ENCODE data around the gene TLNRD1. TPM values are rescaled to one million over a fixed set of nuclear protein-coding genes. Genes with fewer than 3 reads are reported as not detected.

The TLNRD1 gene
- polyA plus RNA-seq, 1 donor (not counting 4 experiments of a cell fraction or from before 2014, with no cell fraction given), result 3.1 TPM

- no peaks in the 10 kb centered on the region for H4K20me1 ChIP-seq (ENCODE audit: control insufficient read depth, extremely low read depth, insufficient read depth, low read length)
- no peaks in the 10 kb centered on the region for H3K9me3 ChIP-seq (ENCODE audit: control insufficient read depth, low read depth, low read length)
- H3K79me2 ChIP-seq (ENCODE audit: control insufficient read depth, insufficient read depth, low read length), result no peaks in the 10 kb centered on the region
- no peak for FAIRE-seq
- H3K27me3 ChIP-seq (ENCODE audit: control insufficient read depth, extremely low read depth, insufficient read depth, low read length), result no peaks in the 10 kb centered on the region
- dilution Hi-C loops (cut with MboI; ENCODE audit: extremely low pct_ligation_motif_present, low sequenced_read_pairs), result no loop called here
- no peak overlapping the region for H3K9ac ChIP-seq (ENCODE audit: control insufficient read depth, extremely low read depth, insufficient read depth, low read length)
- DNase-seq (ENCODE audit: low read depth, low spot score), result no peak
- no peak overlapping the region for H2AFZ ChIP-seq (ENCODE audit: control insufficient read depth, low read length)
- TF ChIP-seq CTCF (optimal IDR thresholded peaks at IDR 0.05 in 1 of 3, IDR thresholded peaks at IDR 0.05 in 1 of 3, conservative IDR thresholded peaks at IDR 0.05 in 1 of 3; ENCODE audit: extremely low read depth in 1 of 3, insufficient read depth in 2 of 3, low read length in 3 of 3) (no peak), EZH2 (IDR thresholded peaks at IDR 0.05; ENCODE audit: low read length) (no peak)
- H3K4me3 ChIP-seq (ENCODE audit: control insufficient read depth in 2 of 3, extremely low read depth in 1 of 3, insufficient read depth in 2 of 3, low read depth in 1 of 3, low read length in 3 of 3), result no peak overlapping the region
- no peaks in the 10 kb centered on the region for H3K36me3 ChIP-seq (ENCODE audit: control insufficient read depth in 2 of 2, extremely low read depth in 1 of 2, insufficient read depth in 2 of 2, low read length in 2 of 2)
- no peak overlapping the region for H3K4me2 ChIP-seq (ENCODE audit: control insufficient read depth, extremely low read depth, insufficient read depth, low read depth, low read length)
- no peaks in the 10 kb centered on the region for H3K9me1 ChIP-seq (ENCODE audit: control insufficient read depth, extremely low read depth, insufficient read depth, low read length)
- H3K27ac ChIP-seq (ENCODE audit: control insufficient read depth, insufficient read depth, low read length), result no peak overlapping the region
- no peaks in the 10 kb centered on the region for H3K4me1 ChIP-seq (ENCODE audit: control insufficient read depth, extremely low read depth, insufficient read depth, low read length)
These were observed 12.7 kb downstream of the TLNRD1 start for GRCh38 chr15:81013396-81013929.

DNA sequence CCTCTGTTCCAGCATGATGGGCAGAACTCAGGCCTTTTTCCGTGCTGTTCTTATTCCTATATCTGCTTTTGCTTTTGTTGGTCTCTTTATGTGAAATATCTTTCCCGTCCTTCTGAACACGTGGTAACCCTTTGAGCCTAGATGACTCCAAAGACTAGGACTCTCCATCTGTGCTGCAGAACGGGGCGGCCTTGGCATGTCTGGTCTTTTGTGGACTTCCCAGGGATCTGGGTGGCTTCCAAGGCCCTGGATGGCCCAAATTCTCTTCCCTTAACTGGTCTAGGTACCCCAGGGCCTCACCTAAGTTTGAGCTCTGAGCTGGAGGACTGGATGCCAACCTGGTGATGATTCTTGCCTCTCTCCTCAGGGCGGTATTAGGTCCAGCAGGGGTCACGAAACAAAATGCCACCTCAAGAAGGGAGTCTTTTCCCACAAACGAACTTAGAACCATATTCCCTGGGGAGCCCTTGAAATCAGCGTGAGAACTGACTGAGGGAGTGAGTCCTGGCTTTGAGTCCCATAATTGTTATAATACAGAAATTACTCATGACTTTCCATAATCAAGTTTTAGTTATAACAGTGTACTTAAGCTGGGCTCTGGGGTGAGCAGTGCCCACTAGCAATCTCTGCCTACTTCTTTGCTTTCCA is 13.8 kb downstream of the TLNRD1 start:
- Histone ChIP-seq H3K27ac (ENCODE audit: control insufficient read depth, insufficient read depth, low read length) (no peak overlapping the region), H3K9me1 (ENCODE audit: control insufficient read depth, extremely low read depth, insufficient read depth, low read length) (no peaks in the 10 kb centered on the region), H4K20me1 (ENCODE audit: control insufficient read depth, extremely low read depth, insufficient read depth, low read length) (no peaks in the 10 kb centered on the region), H3K4me1 (ENCODE audit: control insufficient read depth, extremely low read depth, insufficient read depth, low read length) (no peaks in the 10 kb centered on the region), H2AFZ (ENCODE audit: control insufficient read depth, low read length) (no peak overlapping the region), H3K36me3 (ENCODE audit: control insufficient read depth in 2 of 2, extremely low read depth in 1 of 2, insufficient read depth in 2 of 2, low read length in 2 of 2) (no peaks in the 10 kb centered on the region), H3K27me3 (ENCODE audit: control insufficient read depth, extremely low read depth, insufficient read depth, low read length) (no peaks in the 10 kb centered on the region), H3K79me2 (ENCODE audit: control insufficient read depth, insufficient read depth, low read length) (no peaks in the 10 kb centered on the region), H3K4me3 (ENCODE audit: control insufficient read depth in 2 of 3, extremely low read depth in 1 of 3, insufficient read depth in 2 of 3, low read depth in 1 of 3, low read length in 3 of 3) (no peak overlapping the region), H3K9ac (ENCODE audit: control insufficient read depth, extremely low read depth, insufficient read depth, low read length) (no peak overlapping the region), H3K4me2 (ENCODE audit: control insufficient read depth, extremely low read depth, insufficient read depth, low read depth, low read length) (no peak overlapping the region), H3K9me3 (ENCODE audit: control insufficient read depth, low read depth, low read length) (no peaks in the 10 kb centered on the region)
- dilution Hi-C loops (cut with MboI; ENCODE audit: extremely low pct_ligation_motif_present, low sequenced_read_pairs), result no loop called here
- TF ChIP-seq EZH2 (IDR thresholded peaks at IDR 0.05; ENCODE audit: low read length) (no peak), CTCF (optimal IDR thresholded peaks at IDR 0.05 in 1 of 3, IDR thresholded peaks at IDR 0.05 in 1 of 3, conservative IDR thresholded peaks at IDR 0.05 in 1 of 3; ENCODE audit: extremely low read depth in 1 of 3, insufficient read depth in 2 of 3, low read length in 3 of 3) (no peak)
- FAIRE-seq (no peak), DNase-seq (ENCODE audit: low read depth, low spot score) (no peak)

Data from keratinocyte (primary cell).